K562 (cell line): ENCODE measurements around the gene FXYD4. TPM values are rescaled to one million over a fixed set of nuclear protein-coding genes. Genes with fewer than 3 reads are reported as not detected.
A peak's percentile ranks its signal among the peaks of the same experiment; 100 is the strongest.

Experiments used
- ARID1B ChIP-seq: fragments of 450-650 bp; IDR thresholded peaks from 2 replicates; pipeline ENCODE4 v1.6.1; 2016; ENCODE audit warnings: antibody characterized with exemption, mild to moderate bottlenecking, inconsistent platforms
- ATF4 ChIP-seq: fragments of 450-650 bp; formaldehyde crosslinking; IDR thresholded peaks from 2 replicates; pipeline ENCODE4 v1.4.0; 2022; ENCODE audit warnings: mild to moderate bottlenecking, moderate library complexity
- GTF2E2 ChIP-seq: fragments of 200-800 bp; sonication (Bioruptor generic); IDR thresholded peaks from 2 replicates; pipeline ENCODE4 v1.6.1; 2016; ENCODE audit warnings: missing genetic modification characterization, missing compliant biosample characterization
- MTA2 ChIP-seq: fragments of 450-650 bp; IDR thresholded peaks from 2 replicates; pipeline ENCODE4 v1.6.1; 2016; ENCODE audit warnings: low read depth
- MXI1 ChIP-seq: IDR thresholded peaks from 2 replicates; pipeline ENCODE4 v1.6.1; 2011; ENCODE audit warnings: low read depth, mild to moderate bottlenecking, improper control_type of control experiment, low read length
- NFIC ChIP-seq: fragments of 450-650 bp; IDR thresholded peaks from 2 replicates; pipeline ENCODE4 v1.6.1; 2017; ENCODE audit warnings: mild to moderate bottlenecking, inconsistent platforms
- POLR3G ChIP-seq: IDR thresholded peaks from 2 replicates; pipeline ENCODE4 v1.6.1; 2011; ENCODE audit not compliant: insufficient read length, insufficient replicate concordance; ENCODE audit errors: extremely low read depth
- RBM39 ChIP-seq: fragments of 200-400 bp; formaldehyde crosslinking; optimal IDR thresholded peaks from 2 replicates; pipeline ENCODE3; 2018; ENCODE audit warnings: low read depth, low read length
- TARDBP ChIP-seq: fragments of 450-650 bp; IDR thresholded peaks from 2 replicates; pipeline ENCODE4 v1.6.1; 2016
- TBL1XR1 ChIP-seq, 2 experiments: IDR thresholded peaks; 2 replicates each; pipeline ENCODE4 v1.6.1; 2012; ENCODE audit warnings: improper control_type of control experiment in 2 of 2, low read length in 2 of 2, mild to moderate bottlenecking in 1 of 2
- ZNF12 ChIP-seq: sonication (generic); formaldehyde crosslinking; IDR thresholded peaks from 2 replicates; pipeline ENCODE4 v1.4.0; 2020; ENCODE audit warnings: mild to moderate bottlenecking, missing genetic modification reagents
- ZNF696 ChIP-seq: fragments of 250-450 bp; sonication (Bioruptor Pico); conservative IDR thresholded peaks from 2 replicates; pipeline ENCODE4 v1.4.0; 2020; ENCODE audit warnings: mild to moderate bottlenecking, moderate library complexity
- polyA plus RNA-seq, 8 experiments: library from polyadenylated mRNA; depleted of rRNA in 4 of 8; stranded (reverse) in 5 of 8; unstranded in 3 of 8; fragments of >200 nt; fragmentation: Nextera tagmentation in 2 of 8; fragmentation: Illumina TruSeq in 1 of 8; extraction: Ambion mirVana in 2 of 8; extraction: Trizol in 1 of 8; gene quantifications; 2 replicates each; pipeline versions ENCODE4 v1.2.1 to v1.2.3, GENCODE V29; 2011 to 2014; ENCODE audit warnings: inconsistent platforms in 1 of 8, missing spikeins in 1 of 8
- total RNA-seq, 7 experiments: library from RNA; depleted of rRNA in 6 of 7; stranded (reverse); fragments of >200 nt in 6 of 7; fragmentation: Illumina TruSeq in 2 of 7; extraction: Trizol in 2 of 7; gene quantifications; 2 replicates each; pipeline versions ENCODE4 v1.2.1 to v1.2.3, GENCODE V29; 2011 to 2021; ENCODE audit warnings: low replicate concordance in 1 of 7
- TF ChIP-seq, protein P1 (sequence below): fragments of 250-450 bp; sonication (Bioruptor Pico); IDR thresholded peaks from 2 replicates; pipeline ENCODE4 v1.4.0; 2020; ENCODE audit warnings: borderline replicate concordance
- TF ChIP-seq, protein P2 (sequence below), 2 experiments: fragments of 450-650 bp in 1 of 2; sonication (generic) in 1 of 2; formaldehyde crosslinking; conservative IDR thresholded peaks; 2 replicates each; pipeline versions ENCODE4 v1.4.0 to v1.8.1; 2020 to 2022; ENCODE audit warnings: mild to moderate bottlenecking in 1 of 2, missing genetic modification reagents in 1 of 2
- TF ChIP-seq, protein P3 (sequence below): fragments of 250-450 bp; sonication (Bioruptor Pico); IDR thresholded peaks from 2 replicates; pipeline ENCODE4 v1.4.0; 2020; ENCODE audit warnings: mild to moderate bottlenecking, moderate library complexity
- TF ChIP-seq, protein P4 (sequence below), 2 experiments: fragments of 450-650 bp; IDR thresholded peaks; 2 replicates each; pipeline ENCODE4 v1.6.1; 2016
- TF ChIP-seq, protein P5 (sequence below): fragments of 450-650 bp; IDR thresholded peaks from 2 replicates; pipeline ENCODE4 v1.6.1; 2014; ENCODE audit warnings: low read depth, mild to moderate bottlenecking, moderate library complexity, borderline replicate concordance
- TF ChIP-seq, protein P6 (sequence below), 2 experiments: fragments of 250-450 bp in 1 of 2; fragments of 450-650 bp in 1 of 2; sonication (Bioruptor Pico) in 1 of 2; IDR thresholded peaks; 2 replicates each; pipeline versions ENCODE4 v1.6.1 to v1.8.0; 2016 to 2021; ENCODE audit warnings: mild to moderate bottlenecking in 2 of 2, moderate library complexity in 2 of 2, missing compliant biosample characterization in 1 of 2, missing genetic modification characterization in 1 of 2

Gene FXYD4
- total and polyA plus RNA-seq, 9 of the 15 experiments (the other 6 are each of a cell fraction or from before 2014, with no cell fraction given) = not detected

- TF ChIP-seq, protein P1, sequence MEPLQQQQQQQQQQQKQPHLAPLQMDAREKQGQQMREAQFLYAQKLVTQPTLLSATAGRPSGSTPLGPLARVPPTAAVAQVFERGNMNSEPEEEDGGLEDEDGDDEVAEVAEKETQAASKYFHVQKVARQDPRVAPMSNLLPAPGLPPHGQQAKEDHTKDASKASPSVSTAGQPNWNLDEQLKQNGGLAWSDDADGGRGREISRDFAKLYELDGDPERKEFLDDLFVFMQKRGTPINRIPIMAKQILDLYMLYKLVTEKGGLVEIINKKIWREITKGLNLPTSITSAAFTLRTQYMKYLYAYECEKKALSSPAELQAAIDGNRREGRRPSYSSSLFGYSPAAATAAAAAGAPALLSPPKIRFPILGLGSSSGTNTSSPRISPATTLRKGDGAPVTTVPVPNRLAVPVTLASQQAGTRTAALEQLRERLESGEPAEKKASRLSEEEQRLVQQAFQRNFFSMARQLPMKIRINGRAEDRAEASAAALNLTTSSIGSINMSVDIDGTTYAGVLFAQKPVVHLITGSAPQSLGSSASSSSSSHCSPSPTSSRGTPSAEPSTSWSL = no peak
- TF ChIP-seq TARDBP = no peak
- TF ChIP-seq RBM39 = no peak
- TF ChIP-seq ZNF696 = no peak
- TF ChIP-seq, protein P2, sequence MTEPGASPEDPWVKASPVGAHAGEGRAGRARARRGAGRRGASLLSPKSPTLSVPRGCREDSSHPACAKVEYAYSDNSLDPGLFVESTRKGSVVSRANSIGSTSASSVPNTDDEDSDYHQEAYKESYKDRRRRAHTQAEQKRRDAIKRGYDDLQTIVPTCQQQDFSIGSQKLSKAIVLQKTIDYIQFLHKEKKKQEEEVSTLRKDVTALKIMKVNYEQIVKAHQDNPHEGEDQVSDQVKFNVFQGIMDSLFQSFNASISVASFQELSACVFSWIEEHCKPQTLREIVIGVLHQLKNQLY (CRISPR knock-in tag; conservative IDR thresholded peaks at IDR 0.05) = no peak
- TF ChIP-seq, protein P3, sequence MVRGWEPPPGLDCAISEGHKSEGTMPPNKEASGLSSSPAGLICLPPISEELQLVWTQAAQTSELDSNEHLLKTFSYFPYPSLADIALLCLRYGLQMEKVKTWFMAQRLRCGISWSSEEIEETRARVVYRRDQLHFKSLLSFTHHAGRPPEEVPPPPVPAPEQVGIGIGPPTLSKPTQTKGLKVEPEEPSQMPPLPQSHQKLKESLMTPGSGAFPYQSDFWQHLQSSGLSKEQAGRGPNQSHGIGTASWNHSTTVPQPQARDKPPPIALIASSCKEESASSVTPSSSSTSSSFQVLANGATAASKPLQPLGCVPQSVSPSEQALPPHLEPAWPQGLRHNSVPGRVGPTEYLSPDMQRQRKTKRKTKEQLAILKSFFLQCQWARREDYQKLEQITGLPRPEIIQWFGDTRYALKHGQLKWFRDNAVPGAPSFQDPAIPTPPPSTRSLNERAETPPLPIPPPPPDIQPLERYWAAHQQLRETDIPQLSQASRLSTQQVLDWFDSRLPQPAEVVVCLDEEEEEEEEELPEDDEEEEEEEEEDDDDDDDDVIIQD (CRISPR knock-in tag) = no peak
- TF ChIP-seq, protein P4, sequence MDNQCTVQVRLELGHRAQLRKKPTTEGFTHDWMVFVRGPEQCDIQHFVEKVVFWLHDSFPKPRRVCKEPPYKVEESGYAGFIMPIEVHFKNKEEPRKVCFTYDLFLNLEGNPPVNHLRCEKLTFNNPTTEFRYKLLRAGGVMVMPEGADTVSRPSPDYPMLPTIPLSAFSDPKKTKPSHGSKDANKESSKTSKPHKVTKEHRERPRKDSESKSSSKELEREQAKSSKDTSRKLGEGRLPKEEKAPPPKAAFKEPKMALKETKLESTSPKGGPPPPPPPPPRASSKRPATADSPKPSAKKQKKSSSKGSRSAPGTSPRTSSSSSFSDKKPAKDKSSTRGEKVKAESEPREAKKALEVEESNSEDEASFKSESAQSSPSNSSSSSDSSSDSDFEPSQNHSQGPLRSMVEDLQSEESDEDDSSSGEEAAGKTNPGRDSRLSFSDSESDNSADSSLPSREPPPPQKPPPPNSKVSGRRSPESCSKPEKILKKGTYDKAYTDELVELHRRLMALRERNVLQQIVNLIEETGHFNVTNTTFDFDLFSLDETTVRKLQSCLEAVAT (IDR thresholded peaks at IDR 0.05) = peak; percentile 47 to 78; a peak in 2 of 4 replicates
- TF ChIP-seq GTF2E2 (tag) = no peak; the same call in 1 of the 2 replicates
- TF ChIP-seq MXI1 = no peak
- TF ChIP-seq TBL1XR1 (IDR thresholded peaks at IDR 0.05; ENCODE audit: low read length in 2 of 2) = peak in 1 of 2 experiments; percentile 34; a peak in 2 of 4 replicates
- 0 out of 2 replicates have a peak, but pooled peaks have one; percentile 3 for TF ChIP-seq NFIC
- no peak for TF ChIP-seq ATF4 (CRISPR knock-in tag)
- TF ChIP-seq ARID1B = peak; percentile 49; the same call in 1 of the 2 replicates
- TF ChIP-seq, protein P5, sequence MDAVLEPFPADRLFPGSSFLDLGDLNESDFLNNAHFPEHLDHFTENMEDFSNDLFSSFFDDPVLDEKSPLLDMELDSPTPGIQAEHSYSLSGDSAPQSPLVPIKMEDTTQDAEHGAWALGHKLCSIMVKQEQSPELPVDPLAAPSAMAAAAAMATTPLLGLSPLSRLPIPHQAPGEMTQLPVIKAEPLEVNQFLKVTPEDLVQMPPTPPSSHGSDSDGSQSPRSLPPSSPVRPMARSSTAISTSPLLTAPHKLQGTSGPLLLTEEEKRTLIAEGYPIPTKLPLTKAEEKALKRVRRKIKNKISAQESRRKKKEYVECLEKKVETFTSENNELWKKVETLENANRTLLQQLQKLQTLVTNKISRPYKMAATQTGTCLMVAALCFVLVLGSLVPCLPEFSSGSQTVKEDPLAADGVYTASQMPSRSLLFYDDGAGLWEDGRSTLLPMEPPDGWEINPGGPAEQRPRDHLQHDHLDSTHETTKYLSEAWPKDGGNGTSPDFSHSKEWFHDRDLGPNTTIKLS = 0 out of 2 replicates have a peak, but pooled peaks have one; percentile 29
- TF ChIP-seq ZNF12 = peak; percentile 73; the same call in 1 of the 2 replicates
- no peak for TF ChIP-seq POLR3G
- TF ChIP-seq, protein P6, sequence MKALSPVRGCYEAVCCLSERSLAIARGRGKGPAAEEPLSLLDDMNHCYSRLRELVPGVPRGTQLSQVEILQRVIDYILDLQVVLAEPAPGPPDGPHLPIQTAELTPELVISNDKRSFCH (CRISPR knock-in tag; IDR thresholded peaks at IDR 0.05) = no peak
- TF ChIP-seq, protein P6 (tag; IDR thresholded peaks at IDR 0.05) = peak; percentile 68
- TF ChIP-seq MTA2 = no peak
Measured at GRCh38 chr10:43396061-43396927, 24.9 kb downstream of the FXYD4 start (continued).
